ENCODE measurements around the gene U2AF2. TPM values are rescaled to one million over a fixed set of nuclear protein-coding genes. Genes with fewer than 3 reads are reported as not detected.

Gene U2AF2
- total and polyA plus RNA-seq, 5 donors from 2014 or later = 7.2 to 283 (median 8.8) TPM

DNA sequence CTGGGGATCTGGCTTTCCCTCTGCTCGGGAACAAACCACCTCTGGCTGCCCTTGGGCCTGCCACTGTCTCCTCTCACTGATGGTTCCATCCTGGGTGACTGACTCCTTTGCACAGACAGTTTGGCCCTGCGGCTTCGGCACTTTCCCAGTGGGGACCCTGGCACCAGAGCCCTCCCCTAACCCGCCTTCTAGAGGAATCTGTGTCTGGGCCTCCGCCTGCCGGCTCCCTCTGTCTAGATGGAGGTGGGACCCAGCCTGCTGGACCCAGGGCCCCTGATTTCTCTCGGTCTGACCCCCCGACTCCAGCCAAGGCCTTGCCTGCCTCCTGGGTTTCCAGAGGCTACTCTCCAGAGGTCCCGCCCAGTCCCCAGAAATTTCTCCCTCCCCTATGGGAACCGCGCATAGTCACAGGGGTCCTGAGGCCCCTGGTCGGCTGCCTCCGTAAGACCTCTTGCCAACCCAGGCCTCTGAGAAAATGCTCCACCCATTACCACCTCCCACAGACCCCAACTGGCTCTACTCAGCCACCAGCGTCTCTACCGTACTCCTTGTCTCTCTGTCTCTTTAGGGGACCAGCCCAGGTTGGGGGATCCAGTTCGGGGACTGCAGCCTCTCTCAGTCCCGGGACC is 4.1 kb upstream of the U2AF2 start:
- DNase-seq (no peak), ATAC-seq (ENCODE audit: low read depth in 2 of 2) (no peak)
- Histone ChIP-seq H3K9me3 (ENCODE audit: control insufficient read depth in 2 of 2, low read length in 2 of 2) (no peaks in the 10 kb centered on the region), H3K36me3 (ENCODE audit: control insufficient read depth, insufficient read depth, low read length) (no peaks in the 10 kb centered on the region), H3K27me3 (ENCODE audit: control insufficient read depth, insufficient read depth, low read length) (no peaks in the 10 kb centered on the region), H3K4me1 (ENCODE audit: control insufficient read depth, insufficient read depth, low read length, poor library complexity, severe bottlenecking) (peaks cover 24% of the 10 kb centered on the region), H3K4me3 (ENCODE audit: low read depth, low read length) (no peak overlapping the region), H3K27ac (ENCODE audit: insufficient read depth, low read length, poor library complexity, severe bottlenecking) (no peak overlapping the region)
- peaks cover 0 to 2% (median 0%) of the 10 kb centered on the region in 7 donors for H3K9me3 Mint-ChIP-seq
- peaks cover 1% of the 10 kb centered on the region for H3K36me3 Mint-ChIP-seq
- peak overlapping the region in 1 of 3 donors; percentile 31 for H3K27ac Mint-ChIP-seq
- H3K4me3 Mint-ChIP-seq = peak overlapping the region; percentile 29 to 72 (median 58)
- peaks cover 14% of the 10 kb centered on the region for H3K27me3 Mint-ChIP-seq
- H3K4me1 Mint-ChIP-seq = peaks cover 0 to 35% (median 10%) of the 10 kb centered on the region in 4 donors

DNA sequence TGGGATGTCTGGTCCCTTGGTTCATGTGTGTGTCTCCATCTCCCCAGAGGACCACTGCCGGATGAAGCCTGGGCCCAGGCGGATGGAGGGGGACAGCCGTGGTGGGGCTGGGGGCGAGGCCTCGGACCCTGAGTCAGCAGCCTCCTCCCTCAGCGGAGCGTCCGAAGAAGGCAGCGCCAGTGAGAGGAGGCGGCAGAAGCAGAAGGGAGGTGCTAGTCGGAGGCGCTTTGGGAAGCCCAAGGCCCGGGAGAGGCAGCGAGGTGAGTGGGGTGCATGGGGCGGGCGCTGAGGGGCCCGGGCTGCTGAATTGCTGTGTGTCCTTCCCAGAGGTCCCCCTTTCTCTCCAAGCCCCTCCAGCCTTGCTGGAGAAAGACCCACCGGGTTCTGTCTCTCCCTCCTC is 3.6 kb upstream of the U2AF2 start:
- Mint-ChIP-seq H3K9me3 (peaks cover 0 to 2% (median 0%) of the 10 kb centered on the region in 7 donors), H3K36me3 (peaks cover 5% of the 10 kb centered on the region), H3K27ac (no peak overlapping the region), H3K4me3 (peak overlapping the region in 2 of 4 donors; percentile 51 to 55), H3K27me3 (peaks cover 14% of the 10 kb centered on the region), H3K4me1 (peaks cover 0 to 39% (median 15%) of the 10 kb centered on the region in 4 donors)
- DNase-seq (no peak), ATAC-seq (ENCODE audit: low read depth in 2 of 2) (no peak)
- Histone ChIP-seq H3K36me3 (ENCODE audit: control insufficient read depth, insufficient read depth, low read length) (no peaks in the 10 kb centered on the region), H3K9me3 (ENCODE audit: control insufficient read depth in 2 of 2, low read length in 2 of 2) (no peaks in the 10 kb centered on the region), H3K4me3 (ENCODE audit: low read depth, low read length) (no peak overlapping the region), H3K27me3 (ENCODE audit: control insufficient read depth, insufficient read depth, low read length) (no peaks in the 10 kb centered on the region), H3K27ac (ENCODE audit: insufficient read depth, low read length, poor library complexity, severe bottlenecking) (no peak overlapping the region), H3K4me1 (ENCODE audit: control insufficient read depth, insufficient read depth, low read length, poor library complexity, severe bottlenecking) (peaks cover 29% of the 10 kb centered on the region)

DNA sequence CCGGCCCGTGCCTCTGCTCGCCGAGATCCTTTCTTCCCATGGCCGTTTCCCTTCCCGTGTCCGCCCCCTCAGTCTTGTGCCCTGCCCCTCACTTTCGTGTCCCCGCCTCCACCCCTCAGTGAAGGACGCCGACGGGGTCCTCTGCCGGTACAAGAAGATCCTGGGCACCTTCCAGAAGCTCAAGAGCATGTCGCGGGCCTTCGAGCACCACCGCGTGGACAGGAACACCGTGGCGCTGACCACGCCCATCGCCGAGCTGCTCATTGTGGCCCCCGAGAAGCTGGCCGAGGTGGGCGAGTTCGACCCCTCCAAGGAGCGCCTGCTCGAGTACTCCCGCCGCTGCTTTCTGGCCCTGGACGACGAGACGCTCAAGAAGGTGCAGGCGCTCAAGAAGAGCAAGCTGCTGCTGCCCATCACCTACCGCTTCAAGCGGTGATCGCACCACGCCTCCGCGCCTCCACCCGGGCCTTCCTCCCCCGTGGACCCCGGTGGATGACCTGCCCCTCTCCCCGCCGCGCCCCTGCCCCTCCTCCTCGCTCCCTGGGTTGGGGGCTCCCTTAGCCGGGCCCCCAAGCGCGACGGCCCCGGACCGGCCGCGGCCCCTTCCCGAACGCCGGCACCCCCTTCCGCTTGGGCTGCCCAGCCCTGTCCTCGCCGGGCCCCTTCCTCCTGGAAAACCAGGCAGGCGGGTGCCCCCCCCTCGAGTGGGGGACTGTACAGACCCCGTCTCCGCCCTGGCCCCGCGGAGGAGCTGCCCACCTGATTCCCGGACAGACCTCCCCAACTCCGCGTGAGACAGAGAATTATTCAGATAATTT is 2.3 kb upstream of the U2AF2 start:
- H3K27me3 Mint-ChIP-seq = peaks cover 14% of the 10 kb centered on the region
- H3K9me3 ChIP-seq (ENCODE audit: control insufficient read depth in 2 of 2, low read length in 2 of 2) = no peaks in the 10 kb centered on the region
- H3K27ac Mint-ChIP-seq = no peak overlapping the region
- DNase-seq (no peak), ATAC-seq (ENCODE audit: low read depth in 2 of 2) (no peak)
- H3K27ac ChIP-seq (ENCODE audit: insufficient read depth, low read length, poor library complexity, severe bottlenecking) = peak overlapping the region; percentile 100
- H3K36me3 ChIP-seq (ENCODE audit: control insufficient read depth, insufficient read depth, low read length) = no peaks in the 10 kb centered on the region
- peaks cover 7% of the 10 kb centered on the region for H3K36me3 Mint-ChIP-seq
- no peaks in the 10 kb centered on the region for H3K27me3 ChIP-seq (ENCODE audit: control insufficient read depth, insufficient read depth, low read length)
- peaks cover 3 to 44% (median 22%) of the 10 kb centered on the region in 4 donors for H3K4me1 Mint-ChIP-seq
- H3K4me1 ChIP-seq (ENCODE audit: control insufficient read depth, insufficient read depth, low read length, poor library complexity, severe bottlenecking) = peaks cover 38% of the 10 kb centered on the region
- H3K9me3 Mint-ChIP-seq = peaks cover 0 to 2% (median 0%) of the 10 kb centered on the region in 7 donors
- no peak overlapping the region for H3K4me3 ChIP-seq (ENCODE audit: low read depth, low read length)
- peak overlapping the region in 1 of 4 donors; percentile 13 for H3K4me3 Mint-ChIP-seq

DNA sequence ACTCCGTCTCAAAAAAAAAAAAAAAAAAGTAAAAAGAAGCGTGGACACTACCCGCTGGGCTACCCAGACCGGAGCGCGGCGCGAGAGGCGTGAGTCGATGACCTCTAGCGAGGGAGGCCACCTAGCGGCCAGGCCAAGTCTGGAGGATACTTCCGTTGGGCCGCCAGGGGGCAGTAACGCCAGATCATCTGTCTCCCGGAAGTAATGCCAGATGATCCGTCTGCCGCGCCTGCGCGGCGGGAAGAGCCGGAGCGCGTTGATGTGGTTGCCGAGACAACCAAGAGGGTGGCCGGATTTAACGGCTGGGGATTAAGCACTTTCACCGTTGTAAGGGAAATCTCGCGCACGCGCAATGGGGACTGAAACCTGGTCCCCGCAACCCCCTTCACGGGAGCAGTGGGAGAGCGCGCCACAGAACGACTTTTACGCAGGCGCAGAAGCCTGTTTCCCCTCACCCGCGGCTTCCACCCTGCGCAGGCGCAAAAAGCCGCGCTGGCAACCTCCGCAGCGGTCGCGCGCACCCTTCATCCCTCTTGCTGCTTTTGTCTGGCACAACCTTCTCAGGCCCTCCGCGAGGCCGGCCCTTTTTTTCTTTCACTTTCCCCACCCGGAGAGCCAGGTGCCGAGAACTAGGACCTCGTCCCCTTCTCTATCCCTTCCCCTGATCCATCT is 1.0 kb upstream of the U2AF2 start:
- H3K27me3 Mint-ChIP-seq = peaks cover 14% of the 10 kb centered on the region
- peak overlapping the region; percentile 100 for H3K27ac ChIP-seq (ENCODE audit: insufficient read depth, low read length, poor library complexity, severe bottlenecking)
- peaks cover 39% of the 10 kb centered on the region for H3K4me1 ChIP-seq (ENCODE audit: control insufficient read depth, insufficient read depth, low read length, poor library complexity, severe bottlenecking)
- peaks cover 7 to 49% (median 29%) of the 10 kb centered on the region in 4 donors for H3K4me1 Mint-ChIP-seq
- H3K27ac Mint-ChIP-seq = peak overlapping the region; percentile 98 to 99 (median 98)
- ATAC-seq (ENCODE audit: low read depth in 2 of 2) = peak; percentile 48 to 55
- H3K9me3 ChIP-seq (ENCODE audit: control insufficient read depth in 2 of 2, low read length in 2 of 2) = no peaks in the 10 kb centered on the region
- peak overlapping the region; percentile 91 to 97 (median 94) for H3K4me3 Mint-ChIP-seq
- no peaks in the 10 kb centered on the region for H3K27me3 ChIP-seq (ENCODE audit: control insufficient read depth, insufficient read depth, low read length)
- DNase-seq = peak; percentile 99
- peak overlapping the region; percentile 85 for H3K4me3 ChIP-seq (ENCODE audit: low read depth, low read length)
- peaks cover 5% of the 10 kb centered on the region for H3K36me3 ChIP-seq (ENCODE audit: control insufficient read depth, insufficient read depth, low read length)
- H3K36me3 Mint-ChIP-seq = peaks cover 12% of the 10 kb centered on the region
- peaks cover 0 to 2% (median 0%) of the 10 kb centered on the region in 7 donors for H3K9me3 Mint-ChIP-seq

DNA sequence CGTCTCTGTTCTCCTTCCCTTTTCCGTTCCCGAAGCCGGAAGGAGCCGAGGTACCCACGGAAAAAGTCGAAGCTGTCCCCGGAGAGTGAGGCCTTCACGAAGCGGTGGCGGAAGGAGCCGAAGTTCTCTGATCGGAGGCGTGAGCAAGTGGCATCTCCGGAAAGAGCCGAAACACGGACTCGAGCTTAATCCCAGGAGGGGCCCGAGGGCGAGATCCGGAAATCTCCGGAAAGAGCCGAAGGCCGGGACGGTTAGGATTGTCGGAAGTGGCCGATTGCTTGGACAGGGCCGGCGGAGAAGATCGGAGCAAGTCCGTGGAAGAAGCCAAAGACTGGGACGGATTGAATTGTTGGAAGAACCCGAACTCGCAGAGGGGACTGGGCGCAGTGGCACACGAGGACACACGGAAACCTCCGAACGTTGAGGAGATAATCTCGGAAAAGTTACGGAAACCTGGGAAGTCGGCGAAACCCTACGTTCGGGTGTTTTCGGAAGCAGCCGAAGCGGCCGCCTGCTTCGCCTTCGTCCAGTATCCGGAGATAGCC is 440 bp upstream of the U2AF2 start:
- H3K27me3 Mint-ChIP-seq = peaks cover 14% of the 10 kb centered on the region
- DNase-seq (peak; percentile 99 to 100 (median 100)), ATAC-seq (ENCODE audit: low read depth in 2 of 2) (peak; percentile 78 to 80)
- peaks cover 7 to 50% (median 31%) of the 10 kb centered on the region in 4 donors for H3K4me1 Mint-ChIP-seq
- Histone ChIP-seq H3K9me3 (ENCODE audit: control insufficient read depth in 2 of 2, low read length in 2 of 2) (no peaks in the 10 kb centered on the region), H3K4me3 (ENCODE audit: low read depth, low read length) (peak overlapping the region; percentile 85), H3K4me1 (ENCODE audit: control insufficient read depth, insufficient read depth, low read length, poor library complexity, severe bottlenecking) (peaks cover 40% of the 10 kb centered on the region), H3K36me3 (ENCODE audit: control insufficient read depth, insufficient read depth, low read length) (peaks cover 10% of the 10 kb centered on the region), H3K27me3 (ENCODE audit: control insufficient read depth, insufficient read depth, low read length) (no peaks in the 10 kb centered on the region), H3K27ac (ENCODE audit: insufficient read depth, low read length, poor library complexity, severe bottlenecking) (peak overlapping the region; percentile 100)
- peaks cover 0 to 2% (median 0%) of the 10 kb centered on the region in 7 donors for H3K9me3 Mint-ChIP-seq
- peak overlapping the region; percentile 91 to 97 (median 94) for H3K4me3 Mint-ChIP-seq
- H3K36me3 Mint-ChIP-seq = peaks cover 14% of the 10 kb centered on the region
- H3K27ac Mint-ChIP-seq = peak overlapping the region; percentile 98 to 99 (median 98)

DNA sequence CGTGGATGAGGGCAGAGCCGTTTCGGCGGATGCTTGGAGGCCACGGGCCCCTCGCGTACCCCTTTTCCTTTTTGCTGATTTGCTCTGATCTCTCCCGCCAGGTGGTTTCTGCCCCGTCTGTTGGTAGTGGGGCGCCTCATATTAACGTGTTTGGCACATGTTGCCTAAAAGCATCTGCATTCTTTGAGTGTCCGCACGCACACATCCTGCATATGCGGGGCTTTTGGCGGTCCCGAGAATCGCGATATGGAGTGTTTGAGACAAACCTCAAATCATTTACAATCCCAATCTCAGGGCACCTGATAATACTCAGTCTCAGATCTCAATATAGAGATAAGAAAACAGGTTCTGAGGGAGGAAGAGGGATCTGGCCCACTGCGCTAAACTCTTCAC is 809 bp downstream of the U2AF2 start:
- Mint-ChIP-seq H3K27me3 (peaks cover 14% of the 10 kb centered on the region), H3K36me3 (peaks cover 19% of the 10 kb centered on the region), H3K9me3 (peaks cover 0 to 2% (median 0%) of the 10 kb centered on the region in 7 donors), H3K4me3 (peak overlapping the region; percentile 91 to 97 (median 94)), H3K27ac (peak overlapping the region; percentile 97 to 98 (median 98)), H3K4me1 (peaks cover 7 to 49% (median 34%) of the 10 kb centered on the region in 4 donors)
- peak overlapping the region; percentile 93 for H3K4me3 ChIP-seq (ENCODE audit: low read depth, low read length)
- peaks cover 46% of the 10 kb centered on the region for H3K4me1 ChIP-seq (ENCODE audit: control insufficient read depth, insufficient read depth, low read length, poor library complexity, severe bottlenecking)
- H3K36me3 ChIP-seq (ENCODE audit: control insufficient read depth, insufficient read depth, low read length) = peaks cover 21% of the 10 kb centered on the region
- no peaks in the 10 kb centered on the region for H3K27me3 ChIP-seq (ENCODE audit: control insufficient read depth, insufficient read depth, low read length)
- ATAC-seq (ENCODE audit: low read depth in 2 of 2) = no peak
- peak overlapping the region; percentile 100 for H3K27ac ChIP-seq (ENCODE audit: insufficient read depth, low read length, poor library complexity, severe bottlenecking)
- no peak for DNase-seq
- H3K9me3 ChIP-seq (ENCODE audit: control insufficient read depth in 2 of 2, low read length in 2 of 2) = no peaks in the 10 kb centered on the region

DNA sequence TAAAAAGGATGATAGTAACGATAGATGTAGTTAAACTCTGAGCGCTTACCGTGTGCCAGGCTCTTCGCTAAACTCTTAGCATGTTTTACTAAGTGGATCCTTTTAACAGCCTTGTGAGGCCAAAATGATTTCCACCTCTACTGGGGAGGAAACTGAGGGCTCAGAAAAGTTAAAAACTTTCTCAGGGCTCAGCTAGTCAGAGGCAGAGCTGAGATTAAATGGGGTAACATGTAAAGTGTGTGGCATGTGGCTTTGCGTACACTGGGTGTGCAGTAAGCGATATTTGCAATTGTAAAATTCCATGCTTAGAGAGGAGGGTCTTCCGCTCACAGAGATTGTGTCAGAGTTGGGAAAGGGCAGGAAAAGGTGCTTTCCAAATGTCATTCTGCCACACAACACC is 1.7 kb downstream of the U2AF2 start:
- Histone ChIP-seq H3K4me1 (ENCODE audit: control insufficient read depth, insufficient read depth, low read length, poor library complexity, severe bottlenecking) (peaks cover 50% of the 10 kb centered on the region), H3K36me3 (ENCODE audit: control insufficient read depth, insufficient read depth, low read length) (peaks cover 30% of the 10 kb centered on the region), H3K27ac (ENCODE audit: insufficient read depth, low read length, poor library complexity, severe bottlenecking) (peak overlapping the region; percentile 100), H3K4me3 (ENCODE audit: low read depth, low read length) (peak overlapping the region; percentile 93), H3K27me3 (ENCODE audit: control insufficient read depth, insufficient read depth, low read length) (no peaks in the 10 kb centered on the region), H3K9me3 (ENCODE audit: control insufficient read depth in 2 of 2, low read length in 2 of 2) (no peaks in the 10 kb centered on the region)
- no peak for DNase-seq
- Mint-ChIP-seq H3K27me3 (peaks cover 14% of the 10 kb centered on the region), H3K9me3 (peaks cover 0 to 2% (median 0%) of the 10 kb centered on the region in 7 donors), H3K4me3 (peak overlapping the region; percentile 91 to 97 (median 94)), H3K36me3 (peaks cover 19% of the 10 kb centered on the region), H3K4me1 (peaks cover 7 to 52% (median 34%) of the 10 kb centered on the region in 4 donors), H3K27ac (peak overlapping the region in 2 of 3 donors; percentile 98)
- ATAC-seq (ENCODE audit: low read depth in 2 of 2) = no peak
